OCI-LY3 (cell line): Measurements from ENCODE around the gene HNRNPL.

Experiments used
- EZH2phosphoT487 ChIP-seq: fragments of 200-600 bp; shearing (Covaris generic); IDR thresholded peaks from 2 replicates; pipeline ENCODE4 v1.6.1; 2018; ENCODE audit warnings: antibody characterized with exemption, mixed run types, low read depth
- TF ChIP-seq, protein P1 (sequence below): fragments of 200-600, 300-600 bp; sonication (generic); IDR thresholded peaks from 2 replicates; pipeline ENCODE4 v1.5.1; 2014; ENCODE audit warnings: antibody characterized with exemption, low read length, low read depth

DNA sequence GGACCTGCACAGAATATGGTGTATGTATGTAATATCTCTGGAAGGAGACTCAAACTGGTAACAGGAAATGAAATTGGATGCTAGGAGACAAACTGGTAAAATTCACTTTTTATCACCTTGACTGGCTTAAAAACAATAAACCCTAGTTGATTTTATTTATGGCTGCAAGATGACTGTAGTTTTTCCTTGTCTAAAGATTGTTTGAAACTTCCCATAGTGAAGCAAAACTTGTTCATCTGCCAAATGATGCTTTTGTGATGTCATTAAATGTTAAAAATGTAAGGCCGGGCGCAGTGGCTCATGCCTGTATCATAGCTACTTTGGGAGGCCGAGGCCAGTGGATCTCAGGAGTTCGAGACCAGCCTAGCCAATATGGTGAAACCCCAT lies 15.7 kb downstream of the HNRNPL start:
- TF ChIP-seq, protein P1, sequence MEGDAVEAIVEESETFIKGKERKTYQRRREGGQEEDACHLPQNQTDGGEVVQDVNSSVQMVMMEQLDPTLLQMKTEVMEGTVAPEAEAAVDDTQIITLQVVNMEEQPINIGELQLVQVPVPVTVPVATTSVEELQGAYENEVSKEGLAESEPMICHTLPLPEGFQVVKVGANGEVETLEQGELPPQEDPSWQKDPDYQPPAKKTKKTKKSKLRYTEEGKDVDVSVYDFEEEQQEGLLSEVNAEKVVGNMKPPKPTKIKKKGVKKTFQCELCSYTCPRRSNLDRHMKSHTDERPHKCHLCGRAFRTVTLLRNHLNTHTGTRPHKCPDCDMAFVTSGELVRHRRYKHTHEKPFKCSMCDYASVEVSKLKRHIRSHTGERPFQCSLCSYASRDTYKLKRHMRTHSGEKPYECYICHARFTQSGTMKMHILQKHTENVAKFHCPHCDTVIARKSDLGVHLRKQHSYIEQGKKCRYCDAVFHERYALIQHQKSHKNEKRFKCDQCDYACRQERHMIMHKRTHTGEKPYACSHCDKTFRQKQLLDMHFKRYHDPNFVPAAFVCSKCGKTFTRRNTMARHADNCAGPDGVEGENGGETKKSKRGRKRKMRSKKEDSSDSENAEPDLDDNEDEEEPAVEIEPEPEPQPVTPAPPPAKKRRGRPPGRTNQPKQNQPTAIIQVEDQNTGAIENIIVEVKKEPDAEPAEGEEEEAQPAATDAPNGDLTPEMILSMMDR, result no peak
- TF ChIP-seq EZH2phosphoT487, result no peak
